K562 (cell line): ENCODE measurements around the gene MKNK2. TPM values are rescaled to one million over a fixed set of nuclear protein-coding genes. Genes with fewer than 3 reads are reported as not detected.

Source experiments
- CTCFL ChIP-seq: IDR thresholded peaks from 2 replicates; pipeline ENCODE4 v1.6.1; 2011; ENCODE audit warnings: borderline replicate concordance, low read depth, mild to moderate bottlenecking, moderate library complexity, low read length; ENCODE audit not compliant: insufficient read depth, poor library complexity, severe bottlenecking
- E2F6 ChIP-seq, 2 experiments: IDR thresholded peaks; 2 replicates each; pipeline ENCODE4 v1.6.1; 2011; ENCODE audit warnings: borderline replicate concordance in 1 of 2, control low read depth in 1 of 2, low read depth in 1 of 2, low read length in 1 of 2, mild to moderate bottlenecking in 1 of 2, mixed read lengths in 1 of 2, moderate library complexity in 1 of 2; ENCODE audit not compliant: insufficient read depth in 1 of 2, insufficient read length in 1 of 2, poor library complexity in 1 of 2, severe bottlenecking in 1 of 2; ENCODE audit errors: extremely low read depth in 1 of 2
- ELF1 ChIP-seq: fragments of 200-800 bp; sonication (Bioruptor generic); IDR thresholded peaks from 2 replicates; pipeline ENCODE4 v1.6.1; 2016; ENCODE audit warnings: missing genetic modification characterization, missing compliant biosample characterization
- HDAC6 ChIP-seq: IDR thresholded peaks from 2 replicates; pipeline ENCODE4 v1.6.1; 2012; ENCODE audit warnings: low read depth, mild to moderate bottlenecking, control low read depth, inconsistent platforms, low read length, moderate library complexity
- HNRNPK ChIP-seq: fragments of 200-400 bp; formaldehyde crosslinking; IDR thresholded peaks from one replicate; pipeline ENCODE4 v1.6.1; 2018; ENCODE audit warnings: mild to moderate bottlenecking, low read depth, low read length; ENCODE audit not compliant: poor library complexity, severe bottlenecking
- ID3 ChIP-seq, 2 experiments: fragments of 250-450 bp in 1 of 2; fragments of 450-650 bp in 1 of 2; sonication (Bioruptor Pico) in 1 of 2; IDR thresholded peaks; 2 replicates each; pipeline versions ENCODE4 v1.6.1 to v1.8.0; 2016 to 2021; ENCODE audit warnings: mild to moderate bottlenecking in 2 of 2, moderate library complexity in 2 of 2, missing compliant biosample characterization in 1 of 2, missing genetic modification characterization in 1 of 2
- IRF9 ChIP-seq: fragments of 450-650 bp; IDR thresholded peaks from 2 replicates; pipeline ENCODE4 v1.6.1; 2016; ENCODE audit warnings: missing biosample characterization, missing genetic modification characterization
- KHSRP ChIP-seq: fragments of 450-650 bp; IDR thresholded peaks from 2 replicates; pipeline ENCODE4 v1.6.1; 2017
- KLF13 ChIP-seq: fragments of 450-650 bp; IDR thresholded peaks from 2 replicates; pipeline ENCODE4 v1.6.1; 2016; ENCODE audit warnings: missing genetic modification characterization, low read depth, mild to moderate bottlenecking, missing compliant biosample characterization, moderate library complexity, borderline replicate concordance
- MCM3 ChIP-seq: fragments of 450-650 bp; IDR thresholded peaks from 2 replicates; pipeline ENCODE4 v1.6.1; 2016
- MLX ChIP-seq, 2 experiments: fragments of 450-650 bp in 1 of 2; sonication (generic) in 1 of 2; formaldehyde crosslinking; conservative IDR thresholded peaks; 2 replicates each; pipeline versions ENCODE4 v1.4.0 to v1.8.1; 2020 to 2022; ENCODE audit warnings: mild to moderate bottlenecking in 1 of 2, missing genetic modification reagents in 1 of 2
- PATZ1 ChIP-seq: fragments of 250-450 bp; sonication (Bioruptor Pico); IDR thresholded peaks from 2 replicates; pipeline ENCODE4 v1.5.0; 2020; ENCODE audit warnings: mild to moderate bottlenecking, borderline replicate concordance
- RBM14 ChIP-seq: fragments of 200-400 bp; formaldehyde crosslinking; IDR thresholded peaks from 2 replicates; pipeline ENCODE4 v1.6.1; 2018; ENCODE audit warnings: low read depth, mild to moderate bottlenecking, low read length, moderate library complexity, borderline replicate concordance; ENCODE audit not compliant: insufficient read depth
- SLC30A9 ChIP-seq: fragments of 250-450 bp; sonication (Bioruptor Pico); IDR thresholded peaks from 2 replicates; pipeline ENCODE4 v1.8.0; 2022; ENCODE audit warnings: mild to moderate bottlenecking, moderate library complexity
- TOE1 ChIP-seq, 2 experiments: fragments of 450-650 bp in 1 of 2; sonication (generic) in 1 of 2; formaldehyde crosslinking in 1 of 2; IDR thresholded peaks; 2 replicates each; pipeline versions ENCODE4 v1.7.1 to v1.8.0; 2016 to 2022; ENCODE audit warnings: borderline replicate concordance in 2 of 2, mild to moderate bottlenecking in 2 of 2, antibody characterized with exemption in 1 of 2, inconsistent platforms in 1 of 2, low read depth in 1 of 2, missing genetic modification reagents in 1 of 2, moderate library complexity in 1 of 2
- ZNF41 ChIP-seq: fragments of 250-450 bp; sonication (Bioruptor Pico); conservative IDR thresholded peaks from 2 replicates; pipeline ENCODE4 v1.4.0; 2020; ENCODE audit warnings: mild to moderate bottlenecking
- polyA plus RNA-seq, 8 experiments: library from polyadenylated mRNA; depleted of rRNA in 4 of 8; stranded (reverse) in 5 of 8; unstranded in 3 of 8; fragments of >200 nt; fragmentation: Nextera tagmentation in 2 of 8; fragmentation: Illumina TruSeq in 1 of 8; extraction: Ambion mirVana in 2 of 8; extraction: Trizol in 1 of 8; gene quantifications; 2 replicates each; pipeline versions ENCODE4 v1.2.1 to v1.2.3, GENCODE V29; 2011 to 2014; ENCODE audit warnings: inconsistent platforms in 1 of 8, missing spikeins in 1 of 8
- total RNA-seq, 7 experiments: library from RNA; depleted of rRNA in 6 of 7; stranded (reverse); fragments of >200 nt in 6 of 7; fragmentation: Illumina TruSeq in 2 of 7; extraction: Trizol in 2 of 7; gene quantifications; 2 replicates each; pipeline versions ENCODE4 v1.2.1 to v1.2.3, GENCODE V29; 2011 to 2021; ENCODE audit warnings: low replicate concordance in 1 of 7

Gene MKNK2
- total and polyA plus RNA-seq, 9 of the 15 experiments (the other 6 are each of a cell fraction or from before 2014, with no cell fraction given), result 5.1 to 191 (median 51.9) TPM

- no peak for TF ChIP-seq ELF1 (tag)
- no peak for TF ChIP-seq HDAC6
- no peak for TF ChIP-seq MCM3
- TF ChIP-seq PATZ1 (CRISPR knock-in tag), result peak; percentile 37; the same call in 1 of the 2 replicates
- TF ChIP-seq CTCFL, result no peak
- no peak for TF ChIP-seq MLX (CRISPR knock-in tag; conservative IDR thresholded peaks at IDR 0.05)
- peak in 1 of 2 experiments; percentile 4 for TF ChIP-seq E2F6 (IDR thresholded peaks at IDR 0.05; ENCODE audit: borderline replicate concordance in 1 of 2, extremely low read depth in 1 of 2, insufficient read depth in 1 of 2, insufficient read length in 1 of 2, low read depth in 1 of 2, low read length in 1 of 2, poor library complexity in 1 of 2, severe bottlenecking in 1 of 2)
- no peak for TF ChIP-seq ZNF41 (CRISPR knock-in tag)
- TF ChIP-seq HNRNPK, result no peak
- TF ChIP-seq IRF9 (tag), result no peak
- TF ChIP-seq KLF13 (tag), result no peak
- no peak for TF ChIP-seq KHSRP
- TF ChIP-seq TOE1 (IDR thresholded peaks at IDR 0.05; ENCODE audit: borderline replicate concordance), result no peak
- no peak for TF ChIP-seq TOE1 (CRISPR knock-in tag; IDR thresholded peaks at IDR 0.05; ENCODE audit: borderline replicate concordance, low read depth)
- TF ChIP-seq SLC30A9, result no peak
- TF ChIP-seq ID3 (CRISPR knock-in tag; IDR thresholded peaks at IDR 0.05), result no peak
- TF ChIP-seq ID3 (tag; IDR thresholded peaks at IDR 0.05), result peak; percentile 67
- 0 out of 2 replicates have a peak, but pooled peaks have one; percentile 75 for TF ChIP-seq RBM14
These were observed 8.4 kb downstream of the MKNK2 start (continued) for GRCh38 chr19:2042485-2043250.
